GM19324 (cell line): Measurements from ENCODE around the gene FN1.

Source experiments
- ATAC-seq: cut with Tn5 transposase; IDR thresholded peaks from one replicate; pipeline ENCODE4 v1.9.1; 2021; ENCODE audit warnings: mild to moderate bottlenecking, moderate library complexity; ENCODE audit not compliant: unreplicated experiment, low FRiP score

The FN1 gene

GRCh38 chr2:215390550-215390913 is 45.3 kb downstream of the FN1 start:
- ATAC-seq, result no peak

GRCh38 chr2:215388002-215388728 is 47.7 kb downstream of the FN1 start:
- no peak for ATAC-seq

GRCh38 chr2:215386566-215386965 is 49.3 kb downstream of the FN1 start:
- ATAC-seq, result no peak

- no peak for ATAC-seq
These were observed 51.2 kb downstream of the FN1 start for GRCh38 chr2:215384710-215385109.

- no peak for ATAC-seq
These were observed 52.1 kb downstream of the FN1 start for GRCh38 chr2:215383652-215384279.

GRCh38 chr2:215382480-215382879 is 53.4 kb downstream of the FN1 start:
- ATAC-seq, result no peak

GRCh38 chr2:215382011-215382410 is 53.9 kb downstream of the FN1 start:
- no peak for ATAC-seq

GRCh38 chr2:215380699-215381098 is 55.2 kb downstream of the FN1 start:
- no peak for ATAC-seq

- no peak for ATAC-seq
These were observed 55.9 kb downstream of the FN1 start for GRCh38 chr2:215379948-215380347.

GRCh38 chr2:215379039-215379438 is 56.8 kb downstream of the FN1 start:
- no peak for ATAC-seq

- ATAC-seq, result no peak
These were observed 57.8 kb downstream of the FN1 start for GRCh38 chr2:215378045-215378444.

- ATAC-seq, result no peak
These were observed 58.6 kb downstream of the FN1 start for GRCh38 chr2:215377283-215377682.

GRCh38 chr2:215376103-215376780 is 59.6 kb downstream of the FN1 start:
- ATAC-seq, result no peak

- no peak for ATAC-seq
These were observed 60.4 kb downstream of the FN1 start for GRCh38 chr2:215375467-215375830.

GRCh38 chr2:215374642-215375466 is 61.0 kb downstream of the FN1 start:
- ATAC-seq, result no peak

- no peak for ATAC-seq
These were observed 61.9 kb downstream of the FN1 start for GRCh38 chr2:215374002-215374401.

GRCh38 chr2:215372968-215373649 is 62.8 kb downstream of the FN1 start:
- ATAC-seq, result no peak

GRCh38 chr2:215371915-215372897 is 63.7 kb downstream of the FN1 start:
- no peak for ATAC-seq
